ENCODE results near the gene SLC35D2. TPM values are rescaled to one million over a fixed set of nuclear protein-coding genes. Genes with fewer than 3 reads are reported as not detected.

Gene SLC35D2
- total RNA-seq, 1 donor from 2014 or later: 19.0 TPM

DNA sequence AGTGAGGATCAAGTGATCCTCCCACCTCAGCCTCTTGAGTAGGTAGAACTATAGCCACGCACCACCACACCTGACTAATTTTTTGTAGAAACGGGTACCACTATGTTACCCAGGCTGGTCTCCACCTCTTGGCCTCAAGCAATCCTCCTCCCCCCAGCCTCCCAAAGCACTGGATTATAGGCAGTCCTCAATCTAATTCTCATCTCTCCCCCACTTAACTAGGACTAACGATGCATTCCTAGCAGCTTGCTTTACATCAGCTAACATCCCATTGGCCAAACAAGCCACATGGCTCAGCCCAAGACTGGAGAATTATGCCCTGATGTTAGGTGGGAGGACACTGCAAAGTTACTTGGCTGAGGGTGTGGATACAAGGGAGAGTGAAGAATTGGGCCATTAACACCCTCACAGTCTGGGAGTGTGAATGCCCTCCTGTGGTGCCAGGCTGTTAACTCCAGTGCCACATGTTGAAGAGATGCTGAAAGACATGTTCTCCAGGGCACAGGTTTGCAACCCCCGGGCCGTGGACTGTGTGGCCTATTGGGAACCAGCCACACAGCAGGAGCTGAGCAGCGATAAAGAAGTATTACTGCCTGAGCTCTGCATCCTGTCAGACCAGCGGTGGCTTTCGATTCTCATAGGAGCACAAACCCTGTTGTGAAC is 39.9 kb upstream of the SLC35D2 start:
- H3K4me1 Mint-ChIP-seq: peaks cover 24% of the 10 kb centered on the region
- TF ChIP-seq, protein P1, sequence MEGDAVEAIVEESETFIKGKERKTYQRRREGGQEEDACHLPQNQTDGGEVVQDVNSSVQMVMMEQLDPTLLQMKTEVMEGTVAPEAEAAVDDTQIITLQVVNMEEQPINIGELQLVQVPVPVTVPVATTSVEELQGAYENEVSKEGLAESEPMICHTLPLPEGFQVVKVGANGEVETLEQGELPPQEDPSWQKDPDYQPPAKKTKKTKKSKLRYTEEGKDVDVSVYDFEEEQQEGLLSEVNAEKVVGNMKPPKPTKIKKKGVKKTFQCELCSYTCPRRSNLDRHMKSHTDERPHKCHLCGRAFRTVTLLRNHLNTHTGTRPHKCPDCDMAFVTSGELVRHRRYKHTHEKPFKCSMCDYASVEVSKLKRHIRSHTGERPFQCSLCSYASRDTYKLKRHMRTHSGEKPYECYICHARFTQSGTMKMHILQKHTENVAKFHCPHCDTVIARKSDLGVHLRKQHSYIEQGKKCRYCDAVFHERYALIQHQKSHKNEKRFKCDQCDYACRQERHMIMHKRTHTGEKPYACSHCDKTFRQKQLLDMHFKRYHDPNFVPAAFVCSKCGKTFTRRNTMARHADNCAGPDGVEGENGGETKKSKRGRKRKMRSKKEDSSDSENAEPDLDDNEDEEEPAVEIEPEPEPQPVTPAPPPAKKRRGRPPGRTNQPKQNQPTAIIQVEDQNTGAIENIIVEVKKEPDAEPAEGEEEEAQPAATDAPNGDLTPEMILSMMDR (conservative IDR thresholded peaks at IDR 0.05): no peak
- no peaks in the 10 kb centered on the region for H3K27me3 Mint-ChIP-seq (ENCODE audit: low read depth)
- H3K9me3 Mint-ChIP-seq: no peaks in the 10 kb centered on the region
- H3K4me3 Mint-ChIP-seq: peak overlapping the region; percentile 49
- no peak overlapping the region for H3K27ac Mint-ChIP-seq (ENCODE audit: unreplicated experiment)
- no peaks in the 10 kb centered on the region for H3K36me3 Mint-ChIP-seq (ENCODE audit: low read depth)
- DNase-seq (ENCODE audit: low read depth, low spot score): no peak

DNA sequence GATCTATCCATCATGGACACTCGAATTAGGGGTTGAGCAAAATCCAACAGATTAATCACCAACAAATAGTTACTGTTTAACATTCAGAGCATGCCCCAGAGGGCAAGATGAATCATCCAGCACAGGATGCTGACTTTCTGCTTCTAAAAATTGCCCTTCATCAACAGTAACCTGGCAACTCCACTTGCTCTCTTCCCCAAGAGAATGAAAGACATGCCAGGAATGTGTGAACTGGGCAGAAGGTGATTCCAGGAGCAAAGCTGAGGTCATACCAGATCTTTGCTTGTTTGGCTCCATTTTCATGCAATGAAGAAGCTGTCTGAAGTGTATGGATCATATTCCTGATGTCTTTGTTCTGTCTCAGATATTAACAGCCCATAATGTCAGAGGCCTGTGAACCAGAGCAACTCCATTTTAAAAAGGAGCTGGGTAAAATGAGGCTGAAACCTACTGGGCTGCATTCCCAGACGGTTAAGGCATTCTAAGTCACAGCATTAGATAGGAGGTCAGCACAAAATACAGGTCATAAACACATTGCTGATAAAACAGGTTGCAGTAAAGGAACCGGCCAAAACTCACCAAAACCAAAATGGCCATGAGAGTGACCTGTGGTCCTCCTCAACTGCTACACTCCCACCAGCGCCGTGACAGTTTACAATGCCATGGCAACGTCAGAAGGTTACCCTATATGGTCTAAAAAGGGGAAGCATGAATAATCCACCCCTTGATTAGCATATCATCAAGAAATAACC is 37.1 kb upstream of the SLC35D2 start:
- H3K9me3 Mint-ChIP-seq: no peaks in the 10 kb centered on the region
- peak overlapping the region; percentile 90 for H3K4me3 Mint-ChIP-seq
- TF ChIP-seq, protein P1 (conservative IDR thresholded peaks at IDR 0.05): no peak
- H3K4me1 Mint-ChIP-seq: peaks cover 35% of the 10 kb centered on the region
- H3K27ac Mint-ChIP-seq (ENCODE audit: unreplicated experiment): peak overlapping the region; percentile 92
- no peak for DNase-seq (ENCODE audit: low read depth, low spot score)
- H3K36me3 Mint-ChIP-seq (ENCODE audit: low read depth): peaks cover 3% of the 10 kb centered on the region
- no peaks in the 10 kb centered on the region for H3K27me3 Mint-ChIP-seq (ENCODE audit: low read depth)

DNA sequence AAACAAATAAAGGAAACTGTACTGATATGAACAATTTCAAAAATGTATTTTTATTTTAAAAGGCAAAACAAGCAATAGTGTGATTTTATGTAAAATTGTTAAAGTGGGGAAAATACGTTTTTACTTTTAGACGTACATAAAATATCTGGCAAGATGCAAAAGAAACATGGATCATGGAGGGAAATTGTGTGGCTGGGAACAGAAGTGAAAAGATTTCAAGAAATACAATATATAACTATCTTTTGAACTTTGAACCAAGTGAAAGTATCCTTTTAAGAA is 36.1 kb upstream of the SLC35D2 start:
- Mint-ChIP-seq H3K27me3 (ENCODE audit: low read depth) (no peaks in the 10 kb centered on the region), H3K4me1 (peaks cover 35% of the 10 kb centered on the region), H3K4me3 (peak overlapping the region; percentile 90), H3K27ac (ENCODE audit: unreplicated experiment) (peak overlapping the region; percentile 37), H3K9me3 (no peaks in the 10 kb centered on the region), H3K36me3 (ENCODE audit: low read depth) (peaks cover 3% of the 10 kb centered on the region)
- no peak for DNase-seq (ENCODE audit: low read depth, low spot score)
- TF ChIP-seq, protein P1 (conservative IDR thresholded peaks at IDR 0.05): no peak

DNA sequence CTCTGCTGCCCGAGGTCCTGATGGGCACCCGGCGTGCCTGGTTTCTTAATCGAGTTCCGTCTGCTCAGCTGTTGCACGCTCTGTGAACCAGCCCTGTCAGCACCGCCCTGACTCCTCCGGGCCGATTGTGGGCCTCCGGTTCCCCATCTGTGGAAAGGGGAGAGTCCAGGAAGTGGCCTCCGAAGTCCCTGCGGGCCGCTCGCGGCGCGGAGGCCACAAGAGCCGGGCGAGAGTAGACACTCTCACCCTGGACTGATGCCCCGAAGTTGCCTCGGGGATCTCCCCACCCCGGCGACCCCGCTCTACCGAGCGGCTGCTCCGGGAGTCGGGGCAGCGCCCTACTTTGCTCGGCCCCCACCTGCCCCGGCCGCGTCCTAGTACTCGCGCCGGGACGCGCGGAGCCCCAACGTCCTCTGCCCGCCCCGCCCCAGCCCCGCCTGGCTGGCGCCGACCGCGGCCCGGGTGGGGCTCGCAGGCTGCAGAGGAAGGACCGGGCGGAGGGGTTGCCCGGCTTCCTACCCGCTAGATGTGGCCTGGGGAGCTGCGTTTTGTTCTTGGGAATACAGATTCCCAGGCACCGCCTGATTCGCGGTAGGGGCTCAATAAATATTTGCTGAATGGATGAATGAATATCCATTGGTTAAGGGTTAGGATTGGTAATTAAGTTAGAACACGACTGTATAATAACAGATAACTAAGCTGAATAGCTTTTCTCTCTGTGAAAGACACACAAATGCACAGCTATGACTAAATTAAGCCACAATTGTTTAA is 35.6 kb upstream of the SLC35D2 start:
- H3K4me3 Mint-ChIP-seq: peak overlapping the region; percentile 90
- TF ChIP-seq, protein P1 (conservative IDR thresholded peaks at IDR 0.05): no peak
- DNase-seq (ENCODE audit: low read depth, low spot score): peak; percentile 57
- no peaks in the 10 kb centered on the region for H3K27me3 Mint-ChIP-seq (ENCODE audit: low read depth)
- H3K27ac Mint-ChIP-seq (ENCODE audit: unreplicated experiment): peak overlapping the region; percentile 88
- H3K9me3 Mint-ChIP-seq: no peaks in the 10 kb centered on the region
- H3K4me1 Mint-ChIP-seq: peaks cover 36% of the 10 kb centered on the region
- H3K36me3 Mint-ChIP-seq (ENCODE audit: low read depth): peaks cover 3% of the 10 kb centered on the region

DNA sequence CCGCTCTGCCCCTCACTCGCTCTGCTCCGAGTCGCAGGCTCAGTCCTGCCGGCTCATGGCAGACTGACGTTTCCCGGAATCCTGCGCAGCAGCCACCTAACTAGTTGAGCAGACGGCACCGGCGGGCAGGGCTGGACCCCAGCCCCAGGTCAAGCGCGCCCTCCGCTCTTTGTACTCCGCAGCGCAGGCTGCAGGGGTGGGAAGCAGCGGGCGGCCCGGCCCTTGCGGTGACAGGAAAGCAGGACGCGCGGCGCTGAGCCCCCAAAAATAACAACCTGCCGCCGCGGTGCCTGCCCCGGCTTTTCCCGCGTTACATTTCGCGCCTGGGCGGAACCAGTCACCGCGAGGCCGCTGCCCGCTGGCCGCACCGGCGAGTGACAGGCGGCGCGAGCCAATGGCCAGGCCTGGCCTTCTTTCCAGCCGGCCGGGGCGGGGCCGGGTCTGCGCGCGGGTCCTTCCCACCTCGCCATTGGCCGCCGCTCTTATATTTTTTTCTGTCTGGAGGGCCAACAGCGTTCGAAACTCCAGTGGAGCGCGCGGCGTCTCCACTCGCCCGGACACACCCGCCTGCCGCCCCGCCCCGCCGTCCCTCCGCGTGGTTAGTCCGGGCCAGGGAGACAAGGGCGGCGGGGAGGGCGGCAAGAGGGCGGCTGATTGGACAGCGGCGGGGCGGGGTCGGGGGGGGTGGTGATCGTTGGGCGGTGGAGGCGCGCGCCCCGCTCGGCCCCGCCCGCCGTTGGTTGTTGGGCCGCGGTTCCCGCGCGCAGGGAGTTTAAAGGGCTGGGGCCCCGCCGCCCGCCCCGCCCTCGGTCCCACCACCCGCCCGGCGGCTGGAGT is 34.8 kb upstream of the SLC35D2 start, which contains the start of gene ZNF367:
ZNF367 (minus strand) TSS at position 288 of the 837 bp plus-strand sequence. CDS start 338 bp downstream, outside the sequence.
- TF ChIP-seq, protein P1 (conservative IDR thresholded peaks at IDR 0.05): no peak
- H3K9me3 Mint-ChIP-seq: no peaks in the 10 kb centered on the region
- H3K27ac Mint-ChIP-seq (ENCODE audit: unreplicated experiment): peak within 1 kb of the TSS; percentile 96
- H3K4me1 Mint-ChIP-seq: peaks cover 44% of the 10 kb centered on the region
- H3K36me3 Mint-ChIP-seq (ENCODE audit: low read depth): peaks cover 3% of the 10 kb centered on the region
- H3K27me3 Mint-ChIP-seq (ENCODE audit: low read depth): no peaks in the 10 kb centered on the region
- DNase-seq (ENCODE audit: low read depth, low spot score): peak; percentile 90
- peak within 1 kb of the TSS; percentile 95 for H3K4me3 Mint-ChIP-seq

Data from neural crest cell (in vitro differentiated cells).